ENCODE measurements around the gene TNFSF4. TPM values are rescaled to one million over a fixed set of nuclear protein-coding genes. Genes with fewer than 3 reads are reported as not detected.
A peak's percentile ranks its signal among the peaks of the same experiment; 100 is the strongest.

The TNFSF4 gene
- total RNA-seq, 2 experiments from 2014 or later = 0.47 to 17.5 TPM

DNA sequence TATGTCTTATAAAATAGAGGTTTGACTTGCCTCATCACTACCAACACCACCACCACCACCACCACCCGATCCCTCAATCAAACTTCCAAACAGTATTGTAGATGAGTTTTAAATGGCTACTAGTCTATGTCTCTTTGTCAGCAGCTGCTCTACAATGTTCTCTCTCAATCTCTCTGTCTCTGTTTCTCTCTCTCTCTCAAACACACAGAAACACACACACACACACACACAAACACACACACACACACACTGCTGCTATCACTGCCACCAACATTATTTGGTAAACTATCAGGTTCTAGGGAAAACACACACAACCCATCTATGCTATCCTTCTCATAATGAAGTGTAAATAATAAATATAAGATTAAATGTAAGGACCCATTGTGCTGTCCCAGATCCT is 2.4 kb downstream of the TNFSF4 start:
- CTCF ChIA-PET = interaction anchor here (0.8 to 8.8 kb wide), 6 partner anchors 10 to 461 kb away, joined by 3 to 99 read pairs (median 10); no protein-coding TSS in a partner anchor
- ATAC-seq (no peak), DNase-seq (no peak)
- H3K4me3 Mint-ChIP-seq = no peak overlapping the region
- no peak overlapping the region for H3K27ac Mint-ChIP-seq
- no peaks in the 10 kb centered on the region for H3K36me3 Mint-ChIP-seq
- H3K4me1 Mint-ChIP-seq = peaks cover 40% of the 10 kb centered on the region
- peaks cover 31% of the 10 kb centered on the region for H3K27me3 Mint-ChIP-seq
- H3K9me3 Mint-ChIP-seq (ENCODE audit: low read depth) = no peaks in the 10 kb centered on the region

DNA sequence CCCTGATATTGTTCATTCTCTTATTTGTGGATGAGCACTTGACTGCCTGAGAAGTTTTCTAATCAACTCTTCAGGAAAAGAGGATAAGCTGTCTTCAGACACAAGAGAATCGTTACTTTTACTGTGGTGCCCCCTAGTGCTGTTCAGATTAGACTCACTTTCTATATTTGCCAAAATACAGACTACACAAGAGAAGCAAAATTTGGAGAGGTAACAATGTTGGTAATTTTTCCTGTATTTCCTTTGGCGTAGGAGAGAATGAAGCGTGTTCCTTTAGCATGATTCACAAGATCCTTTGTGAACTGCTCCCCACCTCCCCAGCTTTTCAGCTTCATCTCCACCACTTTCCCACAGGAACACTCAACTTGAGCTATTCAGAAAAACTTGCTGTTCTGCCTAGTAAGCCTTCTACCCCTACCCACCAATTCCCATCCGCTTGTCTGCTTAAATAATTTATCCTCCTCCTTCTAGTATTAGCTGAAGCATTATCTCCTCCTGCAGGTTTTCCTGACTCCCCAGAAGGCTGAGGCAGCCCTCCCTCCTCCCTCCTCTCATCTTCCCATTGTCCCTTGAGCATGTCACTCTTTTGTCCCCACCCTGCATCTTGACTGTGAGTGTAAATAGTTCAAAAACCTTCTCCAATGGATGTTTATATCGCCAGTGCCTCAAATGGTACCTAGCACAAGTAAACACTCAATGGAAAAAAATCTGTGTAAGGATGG is 4.5 kb downstream of the TNFSF4 start:
- no peak for ATAC-seq
- no peak for DNase-seq
- H3K4me1 Mint-ChIP-seq = peaks cover 35% of the 10 kb centered on the region
- CTCF ChIA-PET = interaction anchor here (0.5 to 8.8 kb wide), 10 partner anchors 10 to 984 kb away, joined by 3 to 99 read pairs (median 3); no protein-coding TSS in a partner anchor
- H3K36me3 Mint-ChIP-seq = no peaks in the 10 kb centered on the region
- H3K9me3 Mint-ChIP-seq (ENCODE audit: low read depth) = no peaks in the 10 kb centered on the region
- no peak overlapping the region for H3K4me3 Mint-ChIP-seq
- H3K27ac Mint-ChIP-seq = no peak overlapping the region
- peaks cover 43% of the 10 kb centered on the region for H3K27me3 Mint-ChIP-seq

DNA sequence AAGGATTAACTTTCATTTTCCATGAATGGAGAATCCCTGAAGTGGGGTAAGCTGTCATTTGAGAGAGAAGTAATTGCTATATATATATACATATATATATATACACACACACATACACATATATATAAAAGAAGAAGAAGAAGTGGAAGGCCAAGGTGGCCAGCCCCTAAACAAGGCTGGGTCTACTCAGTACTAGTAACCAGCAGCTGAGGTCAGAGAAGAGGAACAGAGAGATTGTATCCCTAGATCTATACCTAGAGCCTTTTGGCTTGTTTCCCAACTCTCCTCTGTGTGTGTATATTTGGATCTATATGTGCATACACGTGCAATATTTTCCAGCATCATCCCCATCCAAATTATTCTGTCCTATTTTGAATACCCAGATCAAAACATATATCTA is 5.2 kb downstream of the TNFSF4 start:
- DNase-seq = no peak
- CTCF ChIA-PET = interaction anchor here (0.5 to 8.8 kb wide), 8 partner anchors 10 to 983 kb away, joined by 3 to 99 read pairs (median 6); no protein-coding TSS in a partner anchor
- ATAC-seq = no peak
- H3K4me3 Mint-ChIP-seq = no peak overlapping the region
- no peaks in the 10 kb centered on the region for H3K9me3 Mint-ChIP-seq (ENCODE audit: low read depth)
- H3K4me1 Mint-ChIP-seq = peaks cover 30% of the 10 kb centered on the region
- no peaks in the 10 kb centered on the region for H3K36me3 Mint-ChIP-seq
- peaks cover 44% of the 10 kb centered on the region for H3K27me3 Mint-ChIP-seq
- H3K27ac Mint-ChIP-seq = no peak overlapping the region

DNA sequence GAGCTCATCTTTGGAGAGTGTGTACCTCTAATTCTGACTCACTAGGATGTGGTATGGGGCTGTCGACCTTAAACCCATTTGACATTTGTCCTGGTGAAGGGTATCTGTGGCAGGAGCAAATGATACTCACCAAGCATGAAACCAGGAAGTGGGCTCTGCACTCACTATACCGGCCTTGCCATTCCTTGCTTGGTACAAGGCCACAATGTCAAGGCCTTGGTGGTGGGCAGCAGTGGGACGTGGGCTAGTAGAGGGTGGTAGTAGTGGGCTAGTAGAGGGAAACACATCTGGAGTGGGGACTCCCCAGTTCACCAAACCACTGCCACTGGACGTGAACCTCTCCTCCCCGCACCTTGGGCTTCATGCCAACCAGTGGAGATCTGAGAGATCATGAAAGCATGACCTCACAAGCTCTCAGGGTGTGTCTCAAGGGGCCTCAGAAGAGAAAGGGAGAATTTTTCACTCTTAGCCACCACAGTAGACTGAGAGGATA is 11.5 kb downstream of the TNFSF4 start:
- Mint-ChIP-seq H3K36me3 (no peaks in the 10 kb centered on the region), H3K4me1 (peaks cover 25% of the 10 kb centered on the region), H3K27ac (peak overlapping the region; percentile 19), H3K27me3 (peaks cover 57% of the 10 kb centered on the region), H3K9me3 (ENCODE audit: low read depth) (no peaks in the 10 kb centered on the region), H3K4me3 (no peak overlapping the region)
- ATAC-seq (peak; percentile 82), DNase-seq (peak; percentile 82)
- CTCF ChIA-PET = interaction anchor here (1.0 to 2.3 kb wide), 6 partner anchors 10 to 452 kb away, joined by 3 to 16 read pairs (median 4); partner anchors contain the start of gene TNFSF4

DNA sequence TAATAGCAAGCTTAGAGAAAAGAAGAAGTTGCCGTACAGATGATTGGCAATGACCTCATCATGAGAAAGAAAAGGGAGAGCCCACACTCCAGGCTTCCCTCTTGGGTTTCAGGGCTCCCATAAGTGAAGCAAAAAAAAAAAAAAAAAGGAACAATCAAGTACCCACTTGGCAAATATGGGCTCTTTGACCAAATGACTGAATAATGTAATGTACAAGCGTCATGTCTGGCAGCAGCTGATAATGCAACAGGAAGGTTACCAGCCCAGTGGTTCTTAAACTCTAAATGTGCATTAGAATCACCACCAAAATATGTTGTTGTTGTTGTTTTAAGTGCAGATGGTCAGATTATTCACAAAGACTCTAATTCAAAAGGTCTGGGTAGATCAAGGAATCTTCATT is 13.5 kb downstream of the TNFSF4 start:
- CTCF ChIA-PET = no interaction called here
- Mint-ChIP-seq H3K27ac (no peak overlapping the region), H3K4me3 (no peak overlapping the region), H3K4me1 (peaks cover 25% of the 10 kb centered on the region), H3K27me3 (peaks cover 45% of the 10 kb centered on the region), H3K36me3 (no peaks in the 10 kb centered on the region), H3K9me3 (ENCODE audit: low read depth) (no peaks in the 10 kb centered on the region)
- DNase-seq (no peak), ATAC-seq (no peak)

DNA sequence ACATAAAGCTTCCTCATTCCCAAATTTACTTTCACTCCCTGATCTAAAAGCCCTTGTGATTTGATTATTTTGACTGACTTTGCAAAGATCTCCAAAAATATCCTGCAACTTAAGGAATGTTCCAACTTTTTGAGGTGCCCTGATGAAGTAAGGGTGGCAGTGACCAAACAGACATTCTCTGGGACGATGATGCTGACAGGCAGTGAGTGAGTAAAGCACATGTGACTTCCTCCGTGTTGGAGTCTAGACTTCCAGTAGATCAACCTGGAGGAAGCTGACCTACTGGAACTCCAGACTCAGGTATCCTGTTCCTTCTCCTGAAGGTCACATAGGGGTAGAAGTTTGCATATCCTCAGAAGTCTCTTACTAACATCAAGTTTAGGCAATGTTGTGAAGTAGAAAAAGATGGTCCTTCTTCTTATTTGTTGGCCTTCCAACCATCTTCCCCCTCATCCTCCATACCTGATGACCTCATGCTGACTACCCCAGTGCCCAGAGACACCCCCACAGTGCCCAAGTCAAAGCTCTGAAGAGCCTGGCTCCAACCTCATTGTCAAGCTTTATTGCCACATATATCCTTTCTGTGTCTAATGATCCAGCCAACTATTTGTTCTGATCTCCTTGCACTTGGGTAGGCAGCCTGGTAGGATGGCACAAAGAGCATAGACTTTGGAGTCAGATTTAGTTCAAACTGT is 16.0 kb downstream of the TNFSF4 start:
- Mint-ChIP-seq H3K36me3 (no peaks in the 10 kb centered on the region), H3K4me1 (peaks cover 17% of the 10 kb centered on the region), H3K27me3 (peaks cover 33% of the 10 kb centered on the region), H3K27ac (no peak overlapping the region), H3K9me3 (ENCODE audit: low read depth) (no peaks in the 10 kb centered on the region), H3K4me3 (no peak overlapping the region)
- DNase-seq = no peak
- no peak for ATAC-seq
- CTCF ChIA-PET = no interaction called here

DNA sequence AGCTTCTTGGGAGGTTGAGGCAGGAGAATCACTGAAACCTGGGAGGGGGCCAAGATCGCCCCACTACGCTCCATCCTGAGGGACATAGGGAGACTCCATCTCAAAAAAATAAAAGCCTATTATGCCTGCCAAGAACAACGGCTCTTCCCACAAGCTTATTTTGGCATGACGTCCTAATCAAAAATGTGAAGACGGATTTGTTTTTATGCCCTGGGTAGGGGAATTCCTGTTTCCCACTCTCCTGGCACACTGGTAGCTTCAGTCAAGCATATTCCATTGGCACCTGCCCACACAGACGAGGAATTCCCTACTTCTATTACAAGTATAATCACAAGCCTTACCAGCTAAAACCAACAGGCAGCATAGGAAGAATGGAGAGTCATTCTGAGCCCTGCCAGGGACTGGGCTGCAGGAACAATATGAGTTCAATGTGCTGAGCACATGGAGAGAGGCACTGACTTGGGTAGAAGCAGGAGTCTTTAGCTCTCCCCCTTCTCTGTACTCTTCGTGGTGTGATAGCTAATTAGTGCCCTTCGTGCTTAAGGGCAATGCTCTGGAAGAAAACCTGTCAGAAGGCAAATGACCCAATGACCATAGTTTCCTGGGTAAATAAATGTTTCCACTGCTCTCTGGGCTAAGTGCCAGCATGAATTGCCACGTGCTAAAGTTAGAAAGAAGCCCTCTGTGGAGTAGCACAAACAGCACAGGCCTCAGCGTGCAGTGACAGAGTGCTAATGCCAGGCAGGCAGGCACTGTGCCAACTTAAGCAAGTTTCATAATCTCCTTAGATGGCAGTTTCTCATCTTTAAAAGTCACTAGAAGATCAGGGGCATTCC is 16.8 kb downstream of the TNFSF4 start:
- ATAC-seq = no peak
- Mint-ChIP-seq H3K27ac (no peak overlapping the region), H3K36me3 (no peaks in the 10 kb centered on the region), H3K4me3 (no peak overlapping the region), H3K4me1 (peaks cover 8% of the 10 kb centered on the region), H3K9me3 (ENCODE audit: low read depth) (no peaks in the 10 kb centered on the region), H3K27me3 (peaks cover 33% of the 10 kb centered on the region)
- DNase-seq = no peak
- CTCF ChIA-PET = interaction anchor here (1.4 kb wide), 1 partner anchor 445 kb away, joined by 3 read pairs; no protein-coding TSS in a partner anchor

DNA sequence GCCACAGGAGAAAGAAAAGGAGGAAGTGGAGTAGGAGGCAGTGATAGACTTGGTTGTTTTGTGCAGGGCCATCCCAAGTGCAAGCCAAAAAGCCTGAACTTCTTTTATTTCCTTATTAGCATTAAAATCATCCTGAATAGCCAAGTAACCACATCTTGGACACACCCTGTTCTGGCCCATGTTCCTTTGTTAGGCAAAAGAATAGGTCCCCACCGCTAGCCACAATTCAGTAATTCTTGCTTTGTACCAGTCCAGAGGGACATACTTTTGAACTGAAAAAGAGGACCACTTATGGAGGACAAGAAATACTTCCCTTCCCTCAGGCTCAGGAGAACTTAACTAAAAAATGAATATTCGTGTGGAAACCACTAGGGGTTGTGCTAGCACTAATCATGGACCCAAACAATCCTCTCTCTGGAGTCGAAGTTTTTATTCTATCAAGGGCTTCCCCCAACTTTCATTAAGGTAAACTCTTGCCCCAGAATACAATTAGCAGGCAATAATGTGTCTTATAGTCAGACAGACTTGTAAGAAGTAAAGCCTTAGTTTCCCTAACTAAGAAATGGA is 19.4 kb downstream of the TNFSF4 start:
- Mint-ChIP-seq H3K4me1 (no peaks in the 10 kb centered on the region), H3K4me3 (no peak overlapping the region), H3K27me3 (peaks cover 19% of the 10 kb centered on the region), H3K9me3 (ENCODE audit: low read depth) (no peaks in the 10 kb centered on the region), H3K27ac (no peak overlapping the region), H3K36me3 (no peaks in the 10 kb centered on the region)
- ATAC-seq (no peak), DNase-seq (no peak)
- CTCF ChIA-PET = no interaction called here

DNA sequence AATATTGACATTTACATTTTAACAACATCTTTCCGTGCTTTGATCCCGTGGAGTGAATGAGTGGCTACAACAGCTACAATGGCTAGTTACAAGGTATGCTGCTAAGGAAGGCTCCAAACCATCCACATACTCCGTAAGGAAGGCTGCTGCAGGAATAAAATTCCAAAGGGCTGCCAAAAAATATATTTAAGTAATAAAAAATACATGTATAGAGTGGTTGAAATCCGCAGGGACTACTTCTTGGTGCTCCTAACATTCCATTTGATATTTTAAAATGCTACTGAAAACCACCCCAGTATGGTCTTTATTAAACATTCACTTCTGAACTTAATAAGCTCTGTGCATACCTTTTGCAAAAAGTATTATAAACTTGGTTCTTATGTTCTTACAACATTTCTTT is 25.3 kb downstream of the TNFSF4 start:
- peaks cover 2% of the 10 kb centered on the region for H3K27me3 Mint-ChIP-seq
- no peak for DNase-seq
- CTCF ChIA-PET = no interaction called here
- H3K9me3 Mint-ChIP-seq (ENCODE audit: low read depth) = no peaks in the 10 kb centered on the region
- ATAC-seq = no peak
- no peak overlapping the region for H3K4me3 Mint-ChIP-seq
- H3K4me1 Mint-ChIP-seq = no peaks in the 10 kb centered on the region
- H3K27ac Mint-ChIP-seq = no peak overlapping the region
- H3K36me3 Mint-ChIP-seq = no peaks in the 10 kb centered on the region

DNA sequence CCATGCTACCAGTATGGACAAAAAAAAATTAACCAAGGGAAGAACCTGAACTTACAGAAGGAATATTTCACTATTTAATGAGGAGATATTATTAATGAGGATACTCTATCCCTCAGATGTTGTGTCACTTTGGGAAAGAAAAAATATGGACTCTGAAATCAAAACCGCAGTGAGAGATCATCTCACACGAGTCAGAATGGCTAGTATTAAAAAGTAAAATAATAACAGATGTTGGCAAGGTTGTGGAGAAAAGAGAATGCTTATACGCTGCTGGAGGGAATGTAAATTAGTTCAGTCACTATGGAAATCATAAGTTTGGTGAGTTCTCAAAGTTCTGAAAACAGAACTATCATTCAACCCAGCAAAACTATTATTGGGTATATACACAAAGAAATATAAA is 30.9 kb downstream of the TNFSF4 start:
- H3K27ac Mint-ChIP-seq = no peak overlapping the region
- CTCF ChIA-PET = no interaction called here
- no peak for DNase-seq
- H3K4me3 Mint-ChIP-seq = no peak overlapping the region
- peaks cover 7% of the 10 kb centered on the region for H3K9me3 Mint-ChIP-seq (ENCODE audit: low read depth)
- no peaks in the 10 kb centered on the region for H3K4me1 Mint-ChIP-seq
- H3K27me3 Mint-ChIP-seq = no peaks in the 10 kb centered on the region
- ATAC-seq = no peak
- H3K36me3 Mint-ChIP-seq = peaks cover 8% of the 10 kb centered on the region

DNA sequence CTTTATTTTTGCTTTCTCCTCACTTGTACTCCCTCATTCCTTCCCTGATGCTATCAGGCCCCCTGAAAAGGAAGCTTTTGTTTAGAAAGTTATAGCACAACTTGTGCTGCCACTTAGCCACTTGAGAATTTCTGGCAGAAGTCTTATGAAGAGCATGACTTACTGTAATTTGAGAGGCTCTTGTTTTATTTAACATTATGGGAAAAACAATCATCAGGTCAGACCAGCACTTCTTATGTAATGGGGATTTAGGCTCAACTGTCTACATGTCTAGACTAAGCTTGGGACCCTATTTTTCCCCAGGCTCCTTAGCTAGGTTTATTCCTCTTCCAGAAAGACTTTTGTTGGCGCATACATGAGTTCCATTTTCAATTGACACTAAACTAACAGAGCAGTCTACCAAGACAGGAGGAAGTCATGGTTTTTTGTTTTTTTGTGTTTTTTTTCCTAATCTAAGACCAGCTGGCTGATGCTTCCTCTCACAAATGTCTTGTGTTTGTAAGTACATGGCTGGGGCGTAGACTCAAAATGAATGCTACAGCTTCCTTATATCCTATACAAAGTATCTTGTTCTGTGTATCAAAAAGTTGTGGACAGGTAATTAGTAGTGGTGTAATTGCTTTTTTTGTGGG is 31.5 kb downstream of the TNFSF4 start:
- no peaks in the 10 kb centered on the region for H3K4me1 Mint-ChIP-seq
- no peak overlapping the region for H3K27ac Mint-ChIP-seq
- DNase-seq (no peak), ATAC-seq (no peak)
- H3K27me3 Mint-ChIP-seq = no peaks in the 10 kb centered on the region
- no peak overlapping the region for H3K4me3 Mint-ChIP-seq
- peaks cover 10% of the 10 kb centered on the region for H3K36me3 Mint-ChIP-seq
- CTCF ChIA-PET = no interaction called here
- peaks cover 11% of the 10 kb centered on the region for H3K9me3 Mint-ChIP-seq (ENCODE audit: low read depth)

DNA sequence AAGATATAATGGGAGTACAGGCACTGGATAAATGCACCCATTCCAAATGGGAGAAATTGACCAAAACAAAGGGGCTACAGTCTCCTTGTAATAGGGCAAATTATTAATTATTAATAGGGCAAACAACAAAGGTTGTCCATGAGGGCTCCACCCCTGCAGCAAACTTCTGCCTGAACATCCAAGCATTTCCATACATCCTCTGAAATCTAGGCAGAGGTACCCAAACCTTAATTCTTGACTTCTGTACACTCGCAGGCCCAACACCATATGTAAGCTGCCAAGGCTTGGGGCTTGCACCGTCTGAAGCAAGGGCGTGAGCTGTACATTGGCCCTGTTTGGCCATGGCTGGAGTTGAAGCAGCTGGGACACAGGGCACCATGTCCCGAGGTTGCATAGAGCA is 33.7 kb downstream of the TNFSF4 start:
- Mint-ChIP-seq H3K27ac (no peak overlapping the region), H3K27me3 (no peaks in the 10 kb centered on the region), H3K9me3 (ENCODE audit: low read depth) (peaks cover 11% of the 10 kb centered on the region), H3K4me1 (no peaks in the 10 kb centered on the region), H3K36me3 (peaks cover 10% of the 10 kb centered on the region), H3K4me3 (no peak overlapping the region)
- CTCF ChIA-PET = no interaction called here
- no peak for ATAC-seq
- no peak for DNase-seq

DNA sequence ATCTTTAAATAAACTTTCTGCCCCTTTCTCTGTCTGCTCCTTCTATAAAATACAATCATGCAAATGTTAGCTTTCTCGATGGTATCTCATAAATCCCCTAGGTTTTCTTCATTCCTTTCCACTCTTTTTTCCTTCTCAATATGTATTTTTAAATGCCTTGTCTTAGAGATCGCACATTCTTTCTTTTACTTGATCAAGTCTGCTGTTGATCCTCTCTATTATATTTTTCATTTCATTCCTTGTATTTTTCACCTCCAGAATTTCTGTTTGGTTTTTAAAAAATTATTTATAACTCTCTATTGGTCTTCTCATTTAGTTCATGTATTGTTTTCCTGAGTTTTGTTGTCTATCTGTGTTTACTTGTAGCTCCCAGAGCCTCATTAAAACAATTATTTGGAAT is 36.0 kb downstream of the TNFSF4 start:
- no peak for ATAC-seq
- Mint-ChIP-seq H3K9me3 (ENCODE audit: low read depth) (peaks cover 11% of the 10 kb centered on the region), H3K36me3 (peaks cover 10% of the 10 kb centered on the region), H3K27me3 (no peaks in the 10 kb centered on the region), H3K27ac (no peak overlapping the region), H3K4me1 (no peaks in the 10 kb centered on the region), H3K4me3 (no peak overlapping the region)
- CTCF ChIA-PET = no interaction called here
- DNase-seq = no peak

Data from activated CD8-positive, alpha-beta memory T cell treated with anti-CD3 and anti-CD28 coated beads, Interleukin-2, amount 10 ng/mL, durations not matched to agents 7 days and 5 days (primary cell).